ENCODE measurements around the gene BTG2. TPM values are rescaled to one million over a fixed set of nuclear protein-coding genes. Genes with fewer than 3 reads are reported as not detected.

The BTG2 gene
- total RNA-seq, 2 donors from 2014 or later, result 91.3 to 340 TPM

GRCh38 chr1:203346769-203347102 lies 41.4 kb downstream of the BTG2 start:
- Mint-ChIP-seq H3K4me1 (no peaks in the 10 kb centered on the region), H3K9me3 (no peaks in the 10 kb centered on the region), H3K4me3 (no peak overlapping the region), H3K27ac (no peak overlapping the region), H3K36me3 (ENCODE audit: low read depth) (no peaks in the 10 kb centered on the region), H3K27me3 (peaks cover 31% of the 10 kb centered on the region)
- no peak for ATAC-seq (replicated peaks)

- H3K36me3 Mint-ChIP-seq (ENCODE audit: low read depth), result no peaks in the 10 kb centered on the region
- H3K9me3 Mint-ChIP-seq, result no peaks in the 10 kb centered on the region
- H3K27me3 Mint-ChIP-seq, result peaks cover 32% of the 10 kb centered on the region
- H3K4me3 Mint-ChIP-seq, result no peak overlapping the region
- no peak for ATAC-seq (replicated peaks)
- H3K4me1 Mint-ChIP-seq, result no peaks in the 10 kb centered on the region
- no peak overlapping the region for H3K27ac Mint-ChIP-seq
Observed at GRCh38 chr1:203349166-203349565, 43.8 kb downstream of the BTG2 start.

GRCh38 chr1:203349773-203350524 lies 44.6 kb downstream of the BTG2 start:
- Mint-ChIP-seq H3K27ac (no peak overlapping the region), H3K4me1 (no peaks in the 10 kb centered on the region), H3K27me3 (peaks cover 27% of the 10 kb centered on the region), H3K36me3 (ENCODE audit: low read depth) (no peaks in the 10 kb centered on the region), H3K4me3 (no peak overlapping the region), H3K9me3 (no peaks in the 10 kb centered on the region)
- ATAC-seq (replicated peaks), result no peak

GRCh38 chr1:203351037-203351625 lies 45.8 kb downstream of the BTG2 start, which contains the start of gene FMOD:
Gene FMOD (minus strand): TSS chr1:203351122. CDS start chr1:203348270, 2,852 bp downstream.
- ATAC-seq (replicated peaks), result peak; percentile 23
- Mint-ChIP-seq H3K4me1 (no peaks in the 10 kb centered on the region), H3K27me3 (peaks cover 31% of the 10 kb centered on the region), H3K9me3 (no peaks in the 10 kb centered on the region), H3K36me3 (ENCODE audit: low read depth) (no peaks in the 10 kb centered on the region), H3K27ac (no peak within 1 kb of the TSS), H3K4me3 (peak within 1 kb of the TSS; percentile 6)

- no peak for ATAC-seq (replicated peaks)
- no peak overlapping the region for H3K4me3 Mint-ChIP-seq
- H3K27me3 Mint-ChIP-seq, result peaks cover 33% of the 10 kb centered on the region
- H3K9me3 Mint-ChIP-seq, result no peaks in the 10 kb centered on the region
- H3K36me3 Mint-ChIP-seq (ENCODE audit: low read depth), result no peaks in the 10 kb centered on the region
- no peak overlapping the region for H3K27ac Mint-ChIP-seq
- H3K4me1 Mint-ChIP-seq, result no peaks in the 10 kb centered on the region
Observed at GRCh38 chr1:203353486-203353885, 48.2 kb downstream of the BTG2 start.

GRCh38 chr1:203354246-203354645 lies 48.9 kb downstream of the BTG2 start:
- H3K27me3 Mint-ChIP-seq, result peaks cover 34% of the 10 kb centered on the region
- no peak for ATAC-seq (replicated peaks)
- no peak overlapping the region for H3K27ac Mint-ChIP-seq
- H3K4me3 Mint-ChIP-seq, result no peak overlapping the region
- H3K4me1 Mint-ChIP-seq, result no peaks in the 10 kb centered on the region
- no peaks in the 10 kb centered on the region for H3K9me3 Mint-ChIP-seq
- no peaks in the 10 kb centered on the region for H3K36me3 Mint-ChIP-seq (ENCODE audit: low read depth)

- H3K4me3 Mint-ChIP-seq, result no peak overlapping the region
- no peaks in the 10 kb centered on the region for H3K9me3 Mint-ChIP-seq
- H3K27ac Mint-ChIP-seq, result no peak overlapping the region
- ATAC-seq (replicated peaks), result no peak
- no peaks in the 10 kb centered on the region for H3K36me3 Mint-ChIP-seq (ENCODE audit: low read depth)
- H3K4me1 Mint-ChIP-seq, result no peaks in the 10 kb centered on the region
- H3K27me3 Mint-ChIP-seq, result peaks cover 27% of the 10 kb centered on the region
Observed at GRCh38 chr1:203359010-203359571, 53.8 kb downstream of the BTG2 start.

Other genes with a start within 250 kb of the BTG2 start
- gene MYOG, start 219.5 kb upstream of the BTG2 start, total RNA-seq, result not detected
- not detected for gene ADORA1, start 177.8 kb upstream of the BTG2 start, total RNA-seq
- not detected for gene MYBPH, start 129.7 kb upstream of the BTG2 start, total RNA-seq
- gene CHI3L1, start 118.8 kb upstream of the BTG2 start, total RNA-seq, result not detected
- 1 to 10 TPM; 2.8 to 6.7 TPM for gene CHIT1, start 75.8 kb upstream of the BTG2 start, total RNA-seq
- under 1 TPM in 1 of 2 donors, not detected in 1; 0.26 TPM for gene FMOD, start 45.6 kb downstream of the BTG2 start, total RNA-seq
- gene PRELP, start 170.3 kb downstream of the BTG2 start, total RNA-seq, result not detected
- gene OPTC, start 188.6 kb downstream of the BTG2 start, total RNA-seq, result not detected